ENCODE data around the gene KCNIP3.

Gene KCNIP3

DNA sequence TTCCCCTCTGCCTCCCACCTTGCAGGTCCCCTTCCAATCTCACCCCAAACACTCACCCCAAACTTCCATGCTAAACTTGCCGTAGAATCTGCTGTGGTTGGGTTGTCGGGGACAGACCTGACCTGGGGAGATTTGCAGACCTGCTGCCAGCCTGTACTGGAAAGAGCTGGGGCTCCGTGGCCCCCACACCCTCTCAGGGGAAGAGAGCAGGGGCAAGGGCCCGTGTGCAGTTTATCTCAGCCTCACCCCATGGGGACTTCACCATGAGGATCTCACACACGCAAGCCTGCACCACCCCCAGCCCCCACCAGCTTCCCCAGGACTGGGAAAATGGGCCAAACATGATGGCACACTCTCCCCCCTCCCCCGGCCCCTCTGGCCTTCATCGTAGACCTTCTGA is 30.7 kb downstream of the KCNIP3 start:
- no peak for DNase-seq (ENCODE audit: low read depth in 2 of 2)

DNA sequence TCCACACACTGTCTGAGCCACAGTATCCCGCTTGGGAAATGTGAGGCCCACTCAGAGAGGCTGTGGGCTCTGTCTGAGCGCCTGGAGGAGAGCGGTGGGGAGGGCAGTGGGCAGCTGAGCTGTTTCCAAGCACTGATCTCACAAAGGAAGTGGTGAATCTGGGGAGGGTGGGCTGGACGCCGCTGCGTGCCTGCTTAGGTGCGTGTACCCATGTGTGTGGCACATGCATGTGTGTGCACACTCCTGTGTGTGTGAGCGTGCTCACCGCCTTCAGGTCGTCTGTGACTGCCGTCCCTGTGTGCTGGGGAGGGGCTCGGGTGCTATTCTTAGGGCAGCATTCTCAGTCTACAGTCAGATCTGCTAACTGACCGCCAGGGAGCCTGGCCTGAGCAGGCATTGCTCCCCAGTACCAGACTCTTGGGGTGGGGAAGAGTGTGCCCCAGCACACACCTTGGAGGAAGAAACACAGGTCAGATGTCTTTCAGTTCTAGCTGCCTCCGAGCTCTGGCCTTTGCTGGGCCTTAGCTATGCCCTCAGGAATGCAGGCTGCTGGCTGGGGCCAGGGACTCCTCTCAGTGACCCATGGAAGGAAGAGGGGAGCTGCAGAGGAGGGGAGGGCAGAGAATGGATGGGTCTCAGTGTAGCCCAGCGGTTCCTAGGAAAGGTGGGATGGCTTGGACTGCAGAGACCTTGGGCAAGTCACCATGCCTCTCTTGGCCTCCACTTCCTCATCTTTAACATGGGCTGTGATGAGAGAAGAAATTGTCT is 31.4 kb downstream of the KCNIP3 start:
- DNase-seq (ENCODE audit: low read depth in 2 of 2) = no peak

DNA sequence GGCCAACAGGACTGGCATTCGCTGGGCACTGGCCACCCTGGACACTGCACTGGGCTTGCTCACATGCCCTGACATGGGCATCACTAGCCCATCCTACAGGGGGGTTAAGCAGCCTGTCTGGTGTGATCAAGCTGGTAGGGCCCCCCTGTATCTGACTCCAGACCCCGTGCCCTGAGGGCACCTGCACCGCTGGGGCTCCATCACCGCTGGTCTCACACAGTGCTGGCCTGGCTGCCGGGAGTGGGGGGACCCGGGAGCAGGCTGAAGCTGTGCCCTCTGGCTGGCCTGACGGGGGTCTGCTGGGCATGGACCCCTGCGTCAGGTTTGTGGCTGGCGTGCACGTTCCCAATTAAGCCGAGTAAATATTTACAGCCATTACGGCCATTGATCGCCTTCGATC is 32.3 kb downstream of the KCNIP3 start:
- no peak for DNase-seq (ENCODE audit: low read depth in 2 of 2)

DNA sequence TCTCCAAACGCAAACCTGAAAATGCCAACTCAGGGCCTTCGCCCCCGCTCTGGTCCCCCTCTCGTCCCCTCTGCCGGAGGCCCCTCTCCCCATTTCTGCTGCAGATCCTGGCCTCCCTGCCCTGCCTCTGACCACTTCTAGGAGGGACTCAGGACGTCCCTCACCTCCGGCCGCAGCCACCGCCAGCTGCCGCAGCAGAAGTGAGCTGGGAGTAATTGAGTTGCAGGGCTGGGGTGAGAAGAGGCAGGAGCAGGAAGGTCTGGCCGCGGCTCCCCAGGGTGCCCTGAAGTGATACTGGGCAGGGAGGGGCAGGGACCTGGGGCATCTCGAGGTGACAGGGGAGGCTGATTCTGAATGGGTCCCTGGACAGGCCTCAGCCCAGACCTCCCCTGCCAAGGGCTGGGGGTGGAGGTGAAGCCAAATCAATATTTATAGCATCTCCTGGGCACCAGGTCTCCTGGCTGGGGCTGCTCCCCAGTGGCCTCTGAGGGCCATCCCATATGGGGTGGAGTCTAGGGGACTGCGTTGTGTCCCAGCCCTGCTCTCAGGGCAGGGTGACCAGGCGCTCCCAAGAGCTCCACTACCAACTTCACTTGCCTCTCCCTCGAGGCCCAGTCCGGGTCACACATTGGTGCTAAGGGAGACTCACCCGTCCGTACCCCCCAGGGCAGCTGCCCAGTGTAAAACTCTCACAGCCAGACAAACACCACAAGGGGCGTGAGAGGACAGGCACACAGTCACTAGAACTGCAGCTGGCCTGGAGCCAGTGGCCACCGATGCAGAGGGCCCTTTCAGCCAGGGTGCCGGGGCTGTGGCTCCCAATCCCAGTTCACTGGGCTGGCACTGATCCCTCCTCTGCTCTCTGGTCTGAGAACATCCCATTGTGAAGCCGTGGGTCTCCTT is 33.0 kb downstream of the KCNIP3 start:
- no peak for DNase-seq (ENCODE audit: low read depth in 2 of 2)

DNA sequence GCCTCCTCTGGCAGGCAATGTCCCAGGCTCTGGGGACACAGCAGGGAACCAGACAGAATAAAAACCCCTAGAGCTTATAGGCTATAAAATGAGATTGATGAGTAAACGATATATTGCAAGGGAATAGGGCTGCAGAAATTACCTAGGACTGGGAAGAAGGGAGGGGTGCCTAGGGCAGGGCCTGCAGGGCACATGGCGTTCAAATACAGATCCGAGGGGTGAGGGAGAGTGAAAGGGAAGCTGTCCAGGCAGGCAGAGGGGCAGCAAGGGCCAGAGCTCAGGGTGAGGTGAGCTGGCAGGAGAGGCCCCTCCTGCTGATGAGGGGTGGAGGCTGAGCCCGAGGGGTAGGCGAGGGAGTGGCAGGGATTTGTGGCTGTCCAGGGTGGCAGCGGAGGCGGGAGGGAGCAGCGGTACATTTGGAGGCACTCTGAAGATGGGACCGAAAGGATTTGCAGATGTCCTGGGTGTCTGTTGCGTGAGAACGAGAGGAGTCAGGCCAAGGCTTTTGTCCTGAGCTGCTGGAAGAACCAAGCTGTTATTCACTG is 33.7 kb downstream of the KCNIP3 start:
- no peak for DNase-seq (ENCODE audit: low read depth in 2 of 2)

DNA sequence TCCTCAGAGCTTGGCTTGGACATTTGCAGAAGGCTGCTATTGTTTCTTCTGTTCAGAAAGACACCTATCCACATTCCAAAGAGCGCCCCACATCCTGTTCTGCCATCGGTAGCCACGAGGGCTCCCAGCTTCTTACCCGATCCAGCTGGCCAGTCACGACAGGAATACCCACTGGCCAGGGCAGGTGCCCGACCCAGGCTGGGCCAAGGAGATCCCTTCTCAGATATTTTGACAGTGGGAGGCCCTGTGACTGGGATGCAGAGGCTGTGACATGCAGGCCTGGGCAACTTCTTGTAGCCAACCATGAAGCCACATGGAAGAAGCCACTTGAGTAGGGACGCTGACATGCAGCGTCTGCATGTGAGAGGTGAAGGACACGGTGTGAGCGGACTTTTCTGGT is 34.5 kb downstream of the KCNIP3 start:
- DNase-seq (ENCODE audit: low read depth in 2 of 2) = no peak

DNA sequence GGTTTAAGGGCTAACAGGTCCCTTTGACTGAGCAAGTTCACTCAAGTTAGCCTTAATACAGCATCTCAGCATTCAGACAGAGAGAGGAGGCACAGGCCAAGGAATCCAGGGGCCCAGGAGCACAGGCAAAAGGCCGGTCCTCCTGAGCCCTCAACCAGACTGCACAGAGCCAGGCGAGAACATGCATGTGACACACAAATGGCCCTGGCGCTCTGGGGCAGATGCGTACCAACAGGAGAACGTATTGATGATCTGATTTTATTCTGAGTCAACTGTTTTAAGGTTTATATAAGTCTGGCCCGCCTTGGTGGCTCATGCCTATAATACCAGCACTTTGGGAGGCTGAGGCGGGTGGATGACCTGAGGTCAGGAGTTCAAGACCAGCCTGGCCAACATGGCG is 34.9 kb downstream of the KCNIP3 start:
- DNase-seq (ENCODE audit: low read depth in 2 of 2) = no peak

DNA sequence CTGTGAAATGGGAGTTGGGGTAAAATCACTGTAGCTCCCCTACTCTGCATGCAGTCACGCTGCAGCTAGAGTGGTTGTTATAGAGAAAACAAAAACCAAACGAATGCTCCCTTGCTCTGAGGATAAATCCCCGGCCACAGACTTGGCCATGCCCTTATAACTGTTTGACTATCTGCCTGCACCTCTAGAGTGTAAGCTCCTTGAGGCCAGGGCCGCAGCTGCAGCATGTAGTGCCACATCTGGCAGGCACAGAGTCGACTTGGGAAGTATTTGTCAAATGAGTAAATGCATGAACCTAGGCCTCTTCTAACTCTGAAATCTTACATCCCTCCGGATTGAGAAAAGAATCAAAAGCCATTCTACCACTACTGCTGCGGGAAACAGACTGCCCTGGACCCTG is 35.9 kb downstream of the KCNIP3 start:
- DNase-seq (ENCODE audit: low read depth in 2 of 2) = no peak

DNA sequence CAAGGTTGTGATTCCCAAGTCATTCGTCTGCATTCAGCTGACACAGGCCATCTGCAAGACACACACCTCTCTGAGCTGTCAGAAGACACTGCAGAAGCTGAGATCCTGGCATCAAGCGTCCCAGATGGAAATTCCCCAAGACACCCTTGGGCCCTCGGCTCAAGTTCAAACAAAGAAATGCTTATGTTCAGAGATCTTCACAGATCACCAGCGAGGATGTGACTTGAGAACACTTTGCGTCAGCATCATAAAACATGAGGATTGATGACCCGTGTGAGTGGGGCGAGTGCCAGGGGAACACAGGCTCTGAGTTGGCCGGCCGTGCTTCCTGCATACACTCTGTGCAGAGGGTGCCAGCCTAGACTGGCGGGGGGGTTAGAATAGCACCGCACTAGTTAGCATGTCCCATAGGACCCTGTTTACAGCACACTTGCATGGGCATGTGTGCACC is 36.8 kb downstream of the KCNIP3 start:
- no peak for DNase-seq (ENCODE audit: low read depth in 2 of 2)

DNA sequence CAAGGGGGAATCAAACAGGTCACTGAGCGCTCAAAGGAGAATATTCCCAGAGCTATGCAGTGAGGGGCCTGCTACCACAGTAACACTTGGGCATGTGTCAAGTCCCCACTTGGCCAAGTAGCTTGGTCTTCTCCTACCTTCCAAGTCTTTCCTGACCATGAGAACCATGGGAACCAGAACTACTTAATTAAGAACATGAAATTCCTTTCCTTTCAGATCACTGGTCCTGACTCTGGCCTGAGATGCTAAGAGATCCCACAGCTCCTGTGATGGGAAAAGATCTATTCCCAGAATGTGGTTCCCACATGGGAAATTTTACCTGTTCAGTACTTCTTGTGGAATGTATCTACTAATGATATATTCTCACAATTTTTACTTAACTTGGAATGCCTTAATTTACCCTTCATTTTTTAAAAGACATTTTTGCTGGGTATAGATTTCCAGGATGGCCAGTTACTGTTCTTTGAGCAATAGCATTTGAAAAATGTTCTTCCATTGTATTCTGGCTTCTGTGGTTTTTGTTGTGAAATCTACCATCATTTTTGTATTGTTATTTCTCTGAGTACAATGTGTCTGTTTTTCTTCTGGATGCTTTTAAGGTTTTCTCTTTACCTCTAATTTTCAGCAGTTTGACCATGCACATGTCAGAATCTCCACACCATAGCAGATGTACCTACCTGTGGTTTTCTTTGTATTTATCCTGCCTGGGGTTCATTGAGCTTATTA is 37.9 kb downstream of the KCNIP3 start:
- no peak for DNase-seq (ENCODE audit: low read depth in 2 of 2)

DNA sequence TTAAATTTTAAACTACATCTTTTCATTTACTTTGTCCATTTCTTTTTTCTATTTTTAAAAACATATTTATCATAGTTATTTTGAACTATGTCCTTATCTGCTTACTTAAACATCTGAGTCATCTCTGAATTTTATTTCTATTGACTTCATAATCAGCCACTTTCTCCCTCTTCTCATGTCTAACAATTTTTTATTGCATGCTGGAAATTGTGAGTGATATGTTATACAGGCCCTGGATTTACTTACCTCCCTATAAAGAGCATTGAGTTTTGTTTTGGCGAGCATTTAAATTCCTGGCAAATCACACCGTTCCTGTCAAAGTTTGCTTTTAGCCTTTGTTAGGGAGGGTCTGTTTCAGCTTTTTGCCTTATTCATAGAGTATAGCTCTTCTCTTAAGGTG is 39.3 kb downstream of the KCNIP3 start:
- no peak for DNase-seq (ENCODE audit: low read depth in 2 of 2)

DNA sequence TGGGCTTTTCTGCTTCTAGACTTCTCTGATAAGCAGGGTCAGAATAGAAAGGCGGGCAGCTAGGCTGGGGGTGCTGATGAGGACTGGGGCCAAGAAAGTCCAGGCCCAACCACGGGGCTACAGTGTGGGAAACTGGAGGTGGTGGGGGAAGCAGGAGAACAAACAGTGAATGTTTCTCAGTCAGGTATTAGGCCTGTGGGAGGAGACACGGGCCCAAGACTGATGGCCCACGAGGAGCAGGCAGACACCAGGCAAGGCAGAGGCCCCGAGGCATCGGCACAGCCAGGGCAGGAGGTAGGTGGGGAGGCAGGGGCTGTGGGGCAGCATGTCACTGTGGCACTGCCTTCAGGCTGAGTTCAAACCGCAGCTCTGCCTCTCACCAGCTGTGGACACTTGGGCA is 40.7 kb downstream of the KCNIP3 start:
- DNase-seq (ENCODE audit: low read depth in 2 of 2) = no peak

DNA sequence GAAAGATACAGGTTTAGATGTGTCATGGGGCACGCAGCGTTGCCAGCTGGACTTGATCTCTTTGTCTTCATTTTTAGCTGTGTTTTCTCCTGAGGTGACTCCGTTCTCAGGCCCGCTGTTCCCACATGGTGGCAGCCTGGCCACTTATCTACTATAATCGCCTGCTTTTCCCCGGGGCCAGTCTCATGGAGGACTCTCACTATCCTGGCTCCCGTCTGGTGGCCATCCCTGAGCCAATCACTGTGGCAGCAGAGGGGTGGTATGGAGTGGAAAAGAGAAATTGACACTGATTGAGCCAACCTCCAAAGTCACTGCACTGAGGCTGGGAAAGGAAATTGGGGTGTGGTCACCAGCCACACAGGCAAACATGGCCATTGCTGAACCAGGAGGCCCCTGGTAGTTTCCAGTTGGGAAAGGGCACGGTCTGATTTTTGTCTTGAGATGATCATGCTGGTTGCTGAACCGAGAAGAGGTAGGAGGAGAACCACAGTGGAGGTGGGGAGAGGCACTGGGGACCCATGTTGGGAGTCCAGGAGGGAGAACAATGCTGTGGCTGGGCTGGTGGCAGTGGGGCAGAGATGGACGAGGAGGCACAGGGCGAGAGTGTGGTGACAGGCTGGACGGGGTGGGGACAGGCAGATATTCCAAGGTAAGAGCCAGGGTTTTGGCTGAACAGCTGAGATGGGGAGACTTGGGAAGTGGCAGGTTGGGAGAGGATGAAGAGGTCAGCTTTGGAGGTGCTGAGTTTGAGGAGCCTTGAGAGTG is 45.6 kb downstream of the KCNIP3 start:
- DNase-seq (ENCODE audit: low read depth in 2 of 2) = no peak

DNA sequence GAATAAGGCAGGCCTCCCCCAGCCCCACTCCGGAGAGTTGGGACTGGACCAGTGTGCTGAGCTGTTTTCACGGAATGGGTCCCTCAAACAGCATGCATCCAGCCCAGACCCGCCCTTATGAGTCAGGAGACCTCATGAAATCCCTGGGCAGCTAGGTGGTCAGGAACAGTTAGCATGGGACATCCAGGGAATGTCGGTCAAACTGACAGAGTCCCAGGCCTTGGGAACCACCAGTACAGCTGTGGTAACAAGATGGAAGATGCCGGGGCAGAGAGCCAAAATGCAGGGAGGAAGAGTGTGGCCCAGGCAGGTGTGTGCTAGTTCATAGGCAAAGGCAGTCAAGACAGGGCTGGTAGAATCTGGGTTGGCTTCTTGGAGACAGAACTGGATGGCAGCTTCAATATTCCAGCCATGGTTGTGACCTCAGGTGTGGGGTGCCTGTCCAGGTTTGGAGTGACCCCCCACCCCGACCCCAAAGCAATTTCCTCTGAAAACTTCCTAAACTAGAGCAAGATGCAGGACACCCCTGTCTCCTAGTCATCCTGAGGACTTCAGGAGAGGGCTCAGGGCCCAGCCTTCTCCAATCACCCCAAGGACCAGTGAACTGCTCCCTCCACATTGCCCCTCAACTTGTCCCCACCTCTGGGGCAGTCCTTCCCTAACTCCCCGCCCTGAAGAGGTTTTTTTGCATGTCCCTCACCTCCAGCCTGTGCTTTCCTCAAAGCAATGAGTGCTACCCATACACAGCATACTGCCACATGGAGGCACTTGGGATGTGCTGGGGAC is 46.5 kb downstream of the KCNIP3 start:
- no peak for DNase-seq (ENCODE audit: low read depth in 2 of 2)

DNA sequence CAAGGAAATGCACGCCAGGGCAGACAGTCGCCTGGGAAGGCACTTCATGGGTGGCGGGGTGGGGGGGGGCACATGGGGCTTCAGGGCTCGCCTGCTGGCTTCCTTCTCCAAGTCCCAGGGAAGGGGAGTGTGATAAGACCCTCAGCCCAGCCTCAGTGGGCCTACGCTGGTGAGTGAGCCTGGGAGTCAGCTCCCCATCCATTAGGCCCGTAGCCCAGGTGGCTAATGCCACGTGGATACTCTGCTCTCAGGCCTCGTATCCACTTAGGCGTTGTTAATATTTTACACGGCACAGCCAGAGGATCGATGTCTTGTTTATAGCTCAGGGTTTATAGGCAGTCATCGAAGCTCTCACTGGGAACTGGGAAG is 47.1 kb downstream of the KCNIP3 start:
- DNase-seq (ENCODE audit: low read depth in 2 of 2) = no peak

DNA sequence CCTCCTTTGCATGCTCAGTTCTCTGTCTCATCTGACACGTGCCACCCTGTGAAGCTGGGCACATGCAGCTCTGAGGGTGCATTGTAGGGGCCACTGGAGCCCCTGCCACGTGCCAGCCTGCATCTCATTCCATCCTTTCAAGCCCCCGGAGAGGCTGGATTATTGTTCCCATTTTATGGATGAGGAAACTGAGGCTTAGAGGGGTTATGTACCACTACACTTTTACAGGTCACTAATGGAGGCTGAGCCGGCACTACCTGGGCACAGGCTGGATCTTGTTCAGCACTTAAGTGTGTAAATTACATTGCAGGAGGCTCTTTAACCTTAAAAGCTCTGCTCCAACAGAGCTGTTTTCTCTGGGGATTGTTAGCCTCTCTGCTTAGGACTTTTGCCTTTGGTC is 47.5 kb downstream of the KCNIP3 start:
- DNase-seq (ENCODE audit: low read depth in 2 of 2) = no peak

DNA sequence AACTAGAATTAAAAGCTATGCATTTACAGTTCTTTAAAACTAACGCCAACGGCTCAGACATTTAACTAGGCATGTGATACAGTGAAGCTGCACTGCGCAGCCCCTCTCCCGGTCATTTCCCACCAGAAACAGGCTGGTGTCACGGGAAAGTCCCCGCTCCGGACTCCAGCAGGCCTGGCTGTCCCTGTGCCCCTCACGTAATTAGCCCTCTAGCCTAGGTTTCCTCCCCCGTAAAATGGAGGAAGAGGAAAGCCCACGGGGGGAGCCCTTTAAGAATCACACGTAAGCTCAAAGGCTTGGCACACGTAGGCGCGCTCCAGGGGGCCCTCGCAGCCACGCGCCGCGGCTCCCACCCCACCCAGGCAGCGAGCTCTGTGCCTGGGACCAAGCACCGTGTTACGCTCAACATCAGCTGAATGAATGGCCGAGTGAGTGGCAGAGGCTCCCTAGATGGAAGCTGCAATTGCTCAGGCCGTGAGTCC is 48.0 kb downstream of the KCNIP3 start:
- no peak for DNase-seq (ENCODE audit: low read depth in 2 of 2)

DNA sequence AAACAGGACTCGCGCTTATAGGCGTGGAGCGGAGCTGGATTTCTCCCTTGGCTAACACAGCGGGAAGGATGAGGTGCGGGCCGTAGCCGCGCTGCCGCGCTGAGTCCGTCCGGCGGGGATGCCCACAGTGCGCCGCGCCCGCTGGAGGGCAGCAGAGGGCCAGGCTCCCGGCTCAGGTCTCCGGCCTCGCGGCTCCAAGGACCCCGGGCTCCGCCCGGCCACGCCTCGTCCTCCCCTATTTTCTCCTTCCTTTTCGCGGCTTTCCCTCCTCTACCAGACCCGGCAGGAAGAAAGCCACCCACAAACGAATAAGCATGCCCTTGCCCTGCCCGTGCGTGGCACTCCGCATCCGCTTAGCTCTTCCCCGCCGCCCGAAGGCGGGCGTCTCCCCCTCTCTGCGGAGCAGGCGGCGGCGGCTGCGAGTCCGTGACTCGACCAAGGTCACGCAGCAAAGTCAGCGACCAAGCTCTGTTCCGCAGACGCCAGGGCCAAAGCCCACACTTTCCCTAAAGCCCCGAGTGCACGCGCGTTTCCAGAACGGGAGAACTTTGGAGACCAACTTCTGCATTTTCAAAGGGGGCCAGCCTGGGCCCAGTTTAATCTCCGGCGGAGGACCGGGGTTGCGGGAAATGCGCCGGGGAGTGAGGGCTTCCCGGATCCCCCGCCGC is 48.5 kb downstream of the KCNIP3 start:
- peak; percentile 47 to 55 for DNase-seq (ENCODE audit: low read depth in 2 of 2)

DNA sequence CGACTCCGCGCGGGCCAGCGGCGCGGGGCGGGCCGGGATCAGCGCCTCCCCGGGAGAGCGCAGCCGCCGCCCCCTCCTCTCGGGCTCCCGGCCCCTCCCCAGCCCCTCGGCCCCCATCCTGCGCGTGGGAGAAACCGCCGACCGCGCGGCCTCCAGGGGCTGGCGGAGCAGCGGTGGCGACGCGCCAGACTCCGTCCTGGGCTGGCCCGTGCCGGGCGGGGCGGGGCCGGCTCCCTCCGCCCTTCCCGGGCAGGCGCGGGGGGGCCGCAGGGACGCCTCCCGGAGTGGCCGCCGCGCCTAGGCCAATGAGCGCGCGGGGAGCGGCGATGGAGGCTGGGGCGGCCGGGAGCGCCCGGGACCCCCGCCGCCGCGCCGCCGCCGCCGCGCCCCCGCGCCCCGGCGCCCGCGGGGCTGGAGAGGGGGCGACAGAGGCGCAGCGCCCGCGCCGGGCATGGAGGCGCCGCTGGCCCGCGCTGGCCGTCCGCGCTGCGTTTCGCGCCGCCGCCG is 49.1 kb downstream of the KCNIP3 start:
- no peak for DNase-seq (ENCODE audit: low read depth in 2 of 2)

Measured in stimulated activated CD8-positive, alpha-beta memory T cell treated with anti-CD3 and anti-CD28 coated beads, Interleukin-15, amount 100 ng/mL, for 48 hours (primary cell).